Measurements from ENCODE around the gene KCNIP4. TPM values are rescaled to one million over a fixed set of nuclear protein-coding genes. Genes with fewer than 3 reads are reported as not detected.

KCNIP4 gene
- total RNA-seq, 1 donor from 2014 or later: not detected

DNA sequence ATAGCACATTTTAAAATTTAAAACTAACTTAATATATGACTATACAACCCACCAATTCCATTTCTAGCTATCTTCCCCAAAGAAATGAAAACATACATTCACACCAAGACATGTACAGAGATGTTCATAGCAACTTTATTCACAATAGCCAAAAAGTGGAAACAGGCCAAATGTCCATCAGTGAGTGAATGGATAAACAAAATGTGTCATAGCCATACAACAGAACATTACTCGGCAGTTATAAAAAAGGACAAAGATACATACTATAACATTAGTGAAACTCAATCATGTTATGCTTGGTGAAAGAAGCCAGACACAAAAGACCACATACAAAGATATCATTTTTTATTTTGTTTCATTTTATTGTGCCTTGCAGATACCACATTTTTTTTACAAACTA is 851.5 kb downstream of the KCNIP4 start:
- DNase-seq (ENCODE audit: low spot score): no peak
- intact Hi-C loops (cut with DNase I): no loop called here

DNA sequence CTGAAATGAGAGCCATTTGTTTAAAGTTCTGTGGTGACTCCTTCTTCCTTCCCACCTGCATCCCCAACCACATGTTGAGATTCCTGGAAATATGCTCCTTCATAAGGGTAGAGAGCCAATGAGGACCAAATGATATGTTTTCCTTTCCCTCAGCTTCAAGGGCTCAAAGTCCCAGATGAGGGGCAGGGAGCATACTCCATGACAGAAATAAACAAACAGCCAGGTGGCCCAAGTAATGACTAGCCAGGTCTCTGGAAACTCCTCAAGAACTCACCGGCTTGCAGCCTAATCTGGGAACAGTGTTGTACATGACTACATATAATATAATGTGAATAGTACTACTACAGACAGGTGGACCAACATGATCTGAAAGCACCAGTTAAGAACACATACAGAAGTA is 856.0 kb downstream of the KCNIP4 start:
- no peak for DNase-seq (ENCODE audit: low spot score)
- intact Hi-C loops (cut with DNase I): no loop called here

More for the DNA sequence above, 851.5 kb downstream of the KCNIP4 start:
- no peak for ATAC-seq

DNA sequence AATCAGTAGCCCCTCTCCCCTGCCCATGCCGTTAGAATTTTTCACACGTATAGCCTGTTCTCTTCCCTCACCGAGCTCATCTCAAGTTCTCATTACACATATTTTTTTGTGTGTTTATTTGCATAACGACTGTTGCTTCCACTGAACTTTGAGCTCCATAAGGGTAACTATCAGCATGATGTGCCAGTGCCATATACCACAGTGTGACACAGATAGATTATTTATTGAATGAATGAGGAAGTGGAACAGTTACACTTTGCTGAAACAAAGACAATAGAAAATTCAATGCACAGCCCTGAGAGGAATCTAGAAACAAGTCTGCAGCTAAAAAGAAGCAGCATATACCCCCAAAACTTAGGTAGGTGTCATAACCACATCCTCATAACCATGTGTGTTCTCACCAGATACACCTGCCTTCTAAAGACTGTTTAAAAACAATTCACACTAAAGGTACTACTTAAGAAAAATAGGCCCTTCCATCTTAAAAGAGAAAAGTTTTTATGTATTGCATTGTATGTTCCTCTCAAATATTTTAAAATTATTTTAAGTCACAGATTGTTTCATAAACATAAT is 858.4 kb downstream of the KCNIP4 start:
- DNase-seq (ENCODE audit: low spot score): no peak
- intact Hi-C loops (cut with DNase I): no loop called here
- ATAC-seq: no peak

More for the DNA sequence above, 856.0 kb downstream of the KCNIP4 start:
- no peak for ATAC-seq

DNA sequence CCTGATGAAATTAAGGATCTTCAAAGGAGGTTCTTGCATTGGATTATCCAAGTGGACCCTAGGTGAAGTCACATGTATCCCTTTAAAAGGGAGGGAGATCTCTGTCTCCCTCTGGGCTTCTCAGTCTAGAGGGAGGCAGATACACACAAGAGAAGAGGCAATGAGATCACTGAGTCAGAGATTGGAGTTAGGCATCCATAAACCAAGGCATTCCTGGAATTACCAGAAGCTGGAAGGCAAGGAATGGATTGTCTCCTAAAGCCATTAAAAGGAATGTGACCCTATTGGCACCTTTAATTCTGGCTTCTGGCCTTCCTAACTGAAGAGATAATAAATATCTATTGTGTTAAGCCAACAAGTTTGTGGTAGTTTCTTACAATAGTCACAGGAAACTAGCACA is 865.2 kb downstream of the KCNIP4 start:
- no peak for ATAC-seq
- intact Hi-C loops (cut with DNase I): no loop called here
- DNase-seq (ENCODE audit: low spot score): no peak

DNA sequence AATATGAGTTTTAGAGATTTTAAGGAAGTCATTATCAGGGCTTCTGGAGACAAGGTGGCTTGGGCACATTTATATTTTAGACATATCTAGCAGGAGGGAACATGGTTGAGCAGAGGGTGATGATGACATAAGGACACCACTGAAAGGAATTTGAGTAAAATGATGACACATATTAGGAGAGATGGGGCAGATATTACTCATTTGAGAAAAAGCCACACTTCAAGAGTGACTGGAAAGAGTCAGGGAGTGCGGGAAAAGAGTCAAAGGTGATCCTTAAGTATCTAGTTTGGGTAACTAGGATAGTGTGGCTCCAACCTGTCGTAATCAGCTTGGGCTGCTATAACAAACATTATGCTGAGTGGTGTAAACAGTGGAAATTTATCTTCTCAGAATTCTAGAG is 870.6 kb downstream of the KCNIP4 start:
- DNase-seq (ENCODE audit: low spot score) (no peak), ATAC-seq (no peak)
- intact Hi-C loops (cut with DNase I): no loop called here

DNA sequence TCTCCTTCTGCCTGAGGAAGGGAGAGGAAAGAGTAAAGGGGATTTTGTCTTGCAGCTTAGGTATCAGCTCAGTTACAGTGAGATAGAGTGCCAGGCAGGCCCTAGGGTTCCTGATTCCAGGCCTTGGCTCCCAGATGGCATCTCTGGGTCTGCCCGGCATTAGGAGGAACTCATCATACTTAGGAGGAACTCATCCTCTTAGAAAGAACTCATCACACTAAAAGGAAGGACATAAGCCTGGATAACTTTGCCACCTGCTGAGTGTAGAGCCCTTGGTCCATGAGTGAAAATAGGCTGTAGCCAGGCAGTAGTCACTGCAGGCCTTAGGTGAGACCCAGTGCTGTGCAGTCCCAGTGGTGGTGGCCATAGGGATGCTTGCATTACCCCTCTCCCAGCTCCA is 881.2 kb downstream of the KCNIP4 start:
- DNase-seq (ENCODE audit: low spot score): no peak
- intact Hi-C loops (cut with DNase I): no loop called here
- ATAC-seq: no peak

DNA sequence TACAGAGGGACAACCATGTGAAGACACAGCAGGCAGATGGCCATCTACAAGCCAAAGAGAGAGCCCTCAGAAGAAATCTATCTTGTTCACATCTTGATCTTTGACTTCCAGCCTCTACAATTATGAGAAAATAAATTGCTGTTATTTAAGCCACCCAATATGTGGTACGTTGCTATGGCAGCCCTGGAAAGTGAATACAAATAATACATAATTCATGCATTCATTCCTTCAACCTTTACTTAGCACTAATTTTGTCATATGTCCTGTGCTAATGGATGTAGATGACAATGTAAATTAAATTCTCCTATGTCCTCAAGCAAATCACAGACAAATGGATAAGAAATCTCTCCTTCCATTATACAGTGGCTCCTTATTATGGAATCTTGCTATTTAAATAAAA is 886.7 kb downstream of the KCNIP4 start:
- ATAC-seq: no peak
- DNase-seq (ENCODE audit: low spot score): no peak
- intact Hi-C loops (cut with DNase I): no loop called here

DNA sequence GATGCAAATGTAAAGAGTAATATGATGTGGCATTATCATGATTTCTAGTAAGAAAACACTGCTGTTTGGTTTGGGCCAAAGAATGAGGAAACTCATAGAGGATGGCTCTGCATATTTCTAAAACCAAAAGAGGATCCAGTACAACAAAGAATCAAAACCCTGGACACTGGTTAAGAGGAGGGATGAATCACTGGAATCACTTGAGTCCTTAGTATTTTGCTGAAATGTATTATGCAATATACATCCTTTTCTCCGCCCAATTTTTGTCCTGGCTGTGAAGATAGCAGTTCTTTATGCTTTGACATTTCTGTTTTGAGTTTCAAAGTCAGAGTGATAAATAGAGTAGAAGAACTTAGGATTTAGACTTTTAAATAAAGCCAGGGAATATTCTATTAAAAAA is 902.4 kb downstream of the KCNIP4 start:
- intact Hi-C loops (cut with DNase I): no loop called here
- DNase-seq (ENCODE audit: low spot score) (no peak), ATAC-seq (no peak)

DNA sequence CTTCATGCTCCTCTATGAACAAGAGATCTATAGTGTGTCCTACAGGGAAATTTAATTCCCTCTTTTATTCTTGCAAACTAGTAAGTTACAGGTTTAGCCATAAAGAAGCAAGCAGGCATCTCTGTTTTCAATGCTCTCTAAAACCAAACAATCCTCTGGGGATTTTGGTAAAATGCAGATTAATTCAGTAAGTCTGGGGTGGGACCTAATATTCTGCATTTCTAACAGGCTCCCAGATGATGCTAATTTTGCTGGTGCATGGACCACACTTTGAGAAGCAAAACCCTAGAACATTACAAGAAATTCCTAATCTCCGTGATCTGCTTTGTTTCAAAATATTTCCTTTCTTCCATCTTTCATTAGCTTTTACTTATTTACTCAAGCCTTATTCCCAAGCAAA is 903.5 kb downstream of the KCNIP4 start:
- intact Hi-C loops (cut with DNase I): no loop called here
- DNase-seq (ENCODE audit: low spot score) (no peak), ATAC-seq (no peak)

DNA sequence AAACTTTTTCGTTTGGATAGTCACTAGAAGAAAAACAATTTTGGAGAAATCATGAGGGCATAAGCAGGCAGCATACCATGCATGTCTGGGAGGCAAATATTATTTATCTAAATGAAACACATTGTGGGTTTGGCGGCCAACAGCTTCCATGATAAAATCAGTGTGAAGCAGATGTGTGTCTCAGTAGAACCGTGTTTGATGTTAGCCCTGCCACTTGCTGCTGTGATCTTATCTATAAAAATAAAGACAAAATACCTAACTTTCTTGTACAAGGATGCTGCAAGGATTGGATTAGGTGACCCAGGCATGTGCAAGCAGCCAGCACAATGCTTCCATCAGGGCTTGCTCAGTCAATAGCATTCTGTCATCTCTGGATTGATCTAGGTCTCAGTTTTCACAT is 906.9 kb downstream of the KCNIP4 start:
- DNase-seq (ENCODE audit: low spot score) (no peak), ATAC-seq (no peak)
- intact Hi-C loops (cut with DNase I): no loop called here

DNA sequence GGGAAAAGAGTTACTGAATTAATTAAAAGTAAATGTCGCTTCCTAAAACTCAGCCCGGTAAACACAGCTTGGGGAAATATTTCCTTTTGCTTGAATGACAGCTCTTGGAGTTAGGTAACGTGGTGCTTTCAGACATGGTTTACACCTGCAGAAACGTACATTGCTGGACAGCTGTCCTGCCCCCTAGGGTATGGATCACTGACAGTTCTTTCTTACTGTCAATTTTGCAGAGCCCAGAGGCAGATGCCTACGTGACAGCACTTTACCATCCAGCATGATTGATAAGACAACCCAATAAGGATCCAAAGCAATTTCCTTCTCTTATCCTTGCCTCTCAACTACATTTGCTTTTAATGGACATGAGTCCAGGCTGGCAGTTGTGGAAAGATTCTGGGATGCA is 913.8 kb downstream of the KCNIP4 start:
- intact Hi-C loops (cut with DNase I): no loop called here
- ATAC-seq: no peak
- DNase-seq (ENCODE audit: low spot score): no peak

DNA sequence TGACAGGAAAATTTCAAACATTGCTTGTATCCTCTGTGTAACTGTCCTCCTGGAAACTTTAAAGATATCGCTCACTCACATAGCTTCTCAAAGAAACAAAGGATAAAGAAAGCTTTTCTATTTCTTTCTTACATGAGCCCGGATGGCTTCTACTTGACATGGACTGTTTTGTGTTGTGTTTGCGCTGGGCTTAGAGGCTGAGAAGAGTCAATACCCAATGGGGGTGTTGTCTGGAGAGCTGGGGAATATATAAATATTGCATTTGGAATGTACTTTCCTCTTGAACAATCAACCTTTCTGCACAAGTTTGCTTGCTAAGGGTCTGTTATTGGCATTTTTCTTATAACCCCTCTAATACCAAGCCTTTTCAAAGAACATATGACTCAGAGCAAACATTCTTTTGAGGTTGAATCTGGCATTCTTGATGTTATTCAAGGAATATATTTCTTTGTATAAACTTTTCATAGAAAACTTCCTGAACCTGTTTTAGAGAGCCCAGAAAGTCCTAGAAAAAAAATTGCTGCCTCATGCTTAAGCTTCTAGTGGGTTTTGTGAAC is 916.4 kb downstream of the KCNIP4 start:
- intact Hi-C loops (cut with DNase I): no loop called here
- ATAC-seq: no peak
- DNase-seq (ENCODE audit: low spot score): no peak

DNA sequence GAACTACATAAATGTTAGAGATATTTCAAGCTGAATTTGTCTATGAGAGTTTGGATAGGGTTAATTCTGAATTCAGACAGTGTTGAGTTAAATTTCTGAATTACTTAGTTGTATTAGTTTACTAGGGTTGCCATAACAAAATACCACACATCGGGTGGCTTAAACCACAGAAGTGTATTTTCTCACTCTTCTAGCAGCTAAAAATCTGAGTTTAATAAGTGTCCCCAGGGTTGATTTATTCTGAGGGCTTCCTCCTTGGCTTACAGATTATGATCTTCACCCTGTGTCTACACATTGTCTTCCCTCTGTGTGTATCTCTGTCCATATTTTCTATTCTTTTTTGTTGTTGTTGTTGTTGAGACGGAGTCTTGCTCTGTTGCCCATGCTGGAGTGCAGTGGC is 929.8 kb downstream of the KCNIP4 start:
- ATAC-seq: no peak
- DNase-seq (ENCODE audit: low spot score): no peak
- intact Hi-C loops (cut with DNase I): no loop called here

DNA sequence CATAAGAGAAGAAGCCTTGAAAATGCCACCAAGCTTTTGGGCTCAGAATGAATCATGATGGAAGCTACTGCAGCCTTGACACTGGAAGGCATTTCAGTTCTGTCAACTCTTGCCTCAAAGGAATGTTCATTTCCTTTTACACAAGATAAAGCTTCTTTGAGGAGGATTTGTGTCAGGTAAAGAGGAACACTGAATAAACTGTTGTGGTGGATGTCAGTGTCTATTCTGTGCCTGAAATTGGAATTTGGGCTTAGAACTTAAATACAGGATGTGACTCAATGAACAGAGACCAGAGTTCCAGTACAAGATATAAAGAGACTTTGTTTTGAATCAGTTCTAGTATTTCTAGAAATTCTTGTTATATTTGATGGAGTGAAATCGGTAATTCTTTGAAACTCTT is 935.1 kb downstream of the KCNIP4 start:
- intact Hi-C loops (cut with DNase I): no loop called here
- ATAC-seq: no peak

DNA sequence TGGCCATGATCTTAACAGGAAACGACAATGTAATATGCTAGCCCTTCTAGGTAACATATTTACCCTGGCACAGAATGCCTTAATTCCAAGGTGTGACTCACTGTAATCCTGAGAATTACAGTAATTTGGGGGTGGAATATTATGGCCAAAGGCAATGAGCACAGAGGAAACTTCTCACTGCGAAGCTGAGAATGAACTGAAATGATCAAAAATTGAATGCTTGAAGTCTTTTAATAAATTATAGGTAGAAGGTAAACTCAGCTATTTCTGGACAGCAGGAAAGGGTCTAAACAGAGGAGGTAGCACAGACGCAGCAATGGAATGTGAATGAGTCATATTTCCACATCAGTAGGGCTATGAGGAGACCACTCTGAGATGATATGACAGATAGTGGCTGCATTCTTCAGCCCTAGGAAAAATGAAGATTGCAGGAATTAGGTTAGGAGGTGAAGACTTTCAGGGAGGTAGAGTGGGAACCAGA is 935.7 kb downstream of the KCNIP4 start:
- no peak for DNase-seq (ENCODE audit: low spot score)
- ATAC-seq: no peak
- intact Hi-C loops (cut with DNase I): no loop called here

More for the DNA sequence above, 935.1 kb downstream of the KCNIP4 start:
- DNase-seq (ENCODE audit: low spot score): no peak

DNA sequence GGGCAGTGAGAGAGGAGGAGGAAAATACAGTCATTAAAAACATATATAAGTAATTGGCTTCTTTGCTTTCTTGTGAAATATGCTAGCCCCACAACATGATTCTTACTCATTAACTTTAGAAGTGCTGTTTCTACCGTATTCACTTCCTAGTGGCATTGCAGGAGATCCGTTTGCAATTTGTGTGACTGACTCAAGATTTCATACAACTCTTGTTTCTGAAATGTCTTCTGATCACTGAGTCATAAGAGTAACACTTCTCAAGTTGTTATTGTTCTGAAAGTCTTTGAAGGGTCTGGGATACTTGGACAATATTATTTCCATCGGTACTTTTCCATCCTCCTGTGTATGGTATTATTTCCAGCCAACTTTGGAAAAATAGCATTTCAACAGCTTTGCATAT is 937.5 kb downstream of the KCNIP4 start:
- ATAC-seq (no peak), DNase-seq (ENCODE audit: low spot score) (no peak)
- intact Hi-C loops (cut with DNase I): no loop called here

DNA sequence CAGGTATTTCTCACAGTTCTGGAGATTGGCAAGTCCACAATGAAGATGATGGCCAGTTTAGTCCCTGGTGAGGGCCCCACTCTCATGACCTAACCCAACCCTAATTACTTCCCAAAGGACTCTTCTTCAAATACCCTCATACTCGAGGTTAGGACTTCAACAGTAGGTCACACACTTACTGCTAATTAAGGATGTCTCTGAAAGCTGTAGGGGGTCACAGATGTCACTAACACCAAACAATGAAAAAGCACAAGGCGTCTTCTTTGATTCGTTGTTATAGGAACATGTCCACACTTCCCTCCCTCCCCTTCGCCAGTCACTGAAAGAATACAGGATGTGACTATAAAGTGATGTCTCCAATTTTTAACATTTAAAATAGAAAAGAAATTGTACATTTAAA is 938.6 kb downstream of the KCNIP4 start:
- intact Hi-C loops (cut with DNase I): no loop called here
- ATAC-seq: no peak
- DNase-seq (ENCODE audit: low spot score): no peak

DNA sequence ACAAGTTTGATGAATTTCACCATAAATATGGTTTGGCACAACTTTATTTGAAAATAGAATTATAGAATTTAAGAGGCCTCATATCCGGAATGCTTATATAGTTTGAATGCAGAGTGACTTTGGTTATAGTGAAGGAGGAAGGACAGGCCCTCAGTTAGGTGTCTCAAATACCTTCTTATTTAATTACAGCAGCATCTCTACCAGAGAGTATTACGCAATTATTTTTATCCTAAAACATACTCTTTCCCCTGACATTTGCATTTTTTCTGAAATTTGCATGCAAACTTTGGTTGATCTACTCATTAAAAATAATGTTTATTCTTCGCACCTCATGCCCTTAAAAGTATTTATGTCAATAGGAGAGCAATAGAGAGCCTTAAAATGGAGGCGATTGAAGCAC is 942.9 kb downstream of the KCNIP4 start:
- DNase-seq (ENCODE audit: low spot score): no peak
- intact Hi-C loops (cut with DNase I): no loop called here
- ATAC-seq: no peak

DNA sequence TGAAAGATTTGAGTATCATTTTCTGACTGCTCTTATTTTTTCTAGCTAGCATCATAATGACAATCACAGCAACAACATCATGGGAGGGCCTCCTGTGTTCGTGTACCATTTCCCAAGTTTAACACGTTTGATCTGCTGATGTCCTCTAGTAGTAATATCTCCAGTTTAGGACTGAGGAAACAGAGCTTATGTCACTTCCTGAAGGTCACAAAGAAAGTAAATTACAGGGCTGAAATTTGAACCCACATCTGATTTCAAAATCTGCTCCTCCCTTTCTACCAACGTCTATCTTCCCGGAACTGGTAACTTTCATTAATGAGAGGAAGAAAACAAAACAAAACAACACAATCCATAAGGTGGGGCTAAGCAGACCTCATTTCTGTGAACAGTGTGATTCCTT is 945.6 kb downstream of the KCNIP4 start:
- ATAC-seq: no peak
- intact Hi-C loops (cut with DNase I): no loop called here

DNA sequence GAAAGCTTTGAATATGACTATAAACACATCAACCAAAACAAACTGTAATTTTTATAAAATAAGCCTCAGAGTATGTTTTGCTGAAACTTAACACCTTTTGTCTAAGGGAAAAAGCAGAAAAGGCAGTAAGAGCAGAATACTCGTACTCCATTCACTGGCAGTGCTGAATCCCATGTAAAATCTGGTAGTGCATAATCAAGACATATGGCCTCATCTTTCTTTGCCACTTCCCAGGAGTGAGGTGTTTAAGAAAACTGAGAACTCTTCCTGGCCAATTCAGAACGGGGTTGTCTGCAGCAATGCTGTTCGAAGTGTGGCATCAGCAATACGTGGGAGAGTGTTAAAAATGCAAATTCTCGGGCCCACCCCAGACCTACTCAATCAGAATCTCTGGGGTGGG is 946.3 kb downstream of the KCNIP4 start:
- DNase-seq (ENCODE audit: low spot score) (no peak), ATAC-seq (no peak)
- intact Hi-C loops (cut with DNase I): no loop called here

More for the DNA sequence above, 945.6 kb downstream of the KCNIP4 start:
- DNase-seq (ENCODE audit: low spot score): no peak

DNA sequence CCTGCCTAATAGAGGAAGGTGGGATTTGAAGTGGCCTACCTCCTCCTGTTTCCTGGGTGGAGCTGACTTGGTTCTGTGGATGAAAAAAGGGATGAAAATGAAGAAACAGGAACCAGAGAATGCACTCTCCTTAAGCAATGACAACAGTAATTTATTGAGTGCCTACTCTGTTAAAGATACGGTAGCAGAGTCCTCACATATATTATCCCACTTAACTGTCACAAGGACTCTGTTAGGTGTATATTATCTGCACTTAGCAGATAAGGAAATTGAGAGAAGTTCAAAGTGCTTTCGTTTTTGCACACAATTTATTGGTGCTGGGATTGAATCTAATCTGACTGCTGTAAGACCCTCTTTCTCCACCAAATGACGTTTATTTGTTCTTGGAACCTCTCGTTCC is 947.1 kb downstream of the KCNIP4 start:
- intact Hi-C loops (cut with DNase I): no loop called here
- ATAC-seq: no peak
- no peak for DNase-seq (ENCODE audit: low spot score)
